Parathyroid adenoma (tissue), 2 donors: ENCODE results near the gene SERPINH1.

Source experiments
- H2AFZ ChIP-seq: fragments of 300-600 bp; sonication (generic); one replicate; pipeline ENCODE4 v1.7.0; 2017; ENCODE audit warnings: antibody characterized with exemption, mild to moderate bottlenecking
- H3K27ac ChIP-seq: fragments of 300-600 bp; sonication (generic); one replicate; pipeline ENCODE4 v1.7.0; 2017
- H3K27me3 ChIP-seq: fragments of 300-600 bp; sonication (generic); one replicate; pipeline ENCODE4 v1.7.0; 2017; ENCODE audit warnings: low read length; ENCODE audit not compliant: control insufficient read depth, insufficient read depth
- H3K36me3 ChIP-seq: fragments of 300-600 bp; sonication (generic); one replicate; pipeline ENCODE4 v1.7.0; 2017; ENCODE audit warnings: low read length; ENCODE audit not compliant: control insufficient read depth, insufficient read depth
- H3K4me1 ChIP-seq: fragments of 300-600 bp; sonication (generic); one replicate; pipeline ENCODE4 v1.7.0; 2017; ENCODE audit warnings: control low read depth
- H3K4me2 ChIP-seq: fragments of 300-600 bp; sonication (generic); one replicate; pipeline ENCODE4 v1.7.0; 2017; ENCODE audit warnings: low read length
- H3K4me3 ChIP-seq: fragments of 300-600 bp; sonication (generic); one replicate; pipeline ENCODE4 v1.7.0; 2017; ENCODE audit warnings: low read depth, low read length
- H3K79me2 ChIP-seq: fragments of 300-600 bp; sonication (generic); one replicate; pipeline ENCODE4 v1.7.0; 2017; ENCODE audit warnings: control low read depth
- H3K9ac ChIP-seq: fragments of 300-600 bp; sonication (generic); one replicate; pipeline ENCODE4 v1.7.0; 2017; ENCODE audit warnings: mild to moderate bottlenecking
- H3K9me3 ChIP-seq: fragments of 300-600 bp; sonication (generic); one replicate; pipeline ENCODE4 v1.7.0; 2017; ENCODE audit warnings: low read length; ENCODE audit not compliant: control insufficient read depth
- CTCF ChIP-seq: fragments of 300-600 bp; sonication (generic); IDR thresholded peaks from one replicate; pipeline ENCODE4 v1.7.0; 2017; ENCODE audit warnings: antibody characterized with exemption, mild to moderate bottlenecking
- donor health status: primary hyperparathyroidism.

SERPINH1 gene

DNA sequence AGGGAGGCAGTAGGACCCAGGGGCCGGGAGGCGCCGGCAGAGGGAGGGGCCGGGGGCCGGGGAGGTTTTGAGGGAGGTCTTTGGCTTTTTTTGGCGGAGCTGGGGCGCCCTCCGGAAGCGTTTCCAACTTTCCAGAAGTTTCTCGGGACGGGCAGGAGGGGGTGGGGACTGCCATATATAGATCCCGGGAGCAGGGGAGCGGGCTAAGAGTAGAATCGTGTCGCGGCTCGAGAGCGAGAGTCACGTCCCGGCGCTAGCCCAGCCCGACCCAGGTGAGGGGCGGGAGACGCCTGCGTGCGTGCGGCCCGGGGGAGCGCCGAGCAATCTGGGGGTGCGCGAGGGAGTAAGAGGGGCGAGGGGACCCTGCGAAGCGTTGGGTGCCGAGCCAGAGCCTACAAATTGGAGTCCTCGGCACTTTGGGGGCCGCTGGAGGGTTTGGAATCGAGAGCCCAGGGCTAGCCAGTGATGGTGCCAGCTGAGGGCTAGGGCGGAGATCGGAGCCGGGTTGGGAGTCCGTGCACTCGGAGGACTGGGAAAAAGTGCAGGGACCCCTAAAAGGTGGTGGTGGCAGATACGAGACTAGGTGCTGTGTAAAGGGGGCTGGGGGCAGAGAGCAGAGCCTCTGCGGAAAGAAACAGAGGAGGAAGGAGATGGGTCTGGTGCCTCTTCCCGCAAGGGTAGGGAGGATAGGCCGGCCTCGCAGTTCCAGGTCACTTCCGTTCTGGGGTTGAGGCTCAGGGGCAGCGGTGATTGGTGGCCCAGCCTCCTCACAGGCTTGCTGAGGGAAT, at the start of gene SERPINH1:
TSS of gene SERPINH1 (plus strand) at position 206 of the 788 bp plus-strand sequence. CDS start 4,097 bp downstream, outside the sequence.
- peak within 1 kb of the TSS; percentile 87 for H3K9ac ChIP-seq
- H3K79me2 ChIP-seq, result peaks cover 3% of the 10 kb centered on the region
- no peaks in the 10 kb centered on the region for H3K9me3 ChIP-seq
- TF ChIP-seq CTCF, result no peak
- H3K4me2 ChIP-seq, result peak within 1 kb of the TSS; percentile 71
- peak within 1 kb of the TSS; percentile 79 for H3K4me3 ChIP-seq
- peaks cover 11% of the 10 kb centered on the region for H3K4me1 ChIP-seq
- H3K36me3 ChIP-seq, result no peaks in the 10 kb centered on the region
- peak within 1 kb of the TSS; percentile 89 for H2AFZ ChIP-seq
- no peaks in the 10 kb centered on the region for H3K27me3 ChIP-seq
- H3K27ac ChIP-seq, result peak within 1 kb of the TSS; percentile 98

DNA sequence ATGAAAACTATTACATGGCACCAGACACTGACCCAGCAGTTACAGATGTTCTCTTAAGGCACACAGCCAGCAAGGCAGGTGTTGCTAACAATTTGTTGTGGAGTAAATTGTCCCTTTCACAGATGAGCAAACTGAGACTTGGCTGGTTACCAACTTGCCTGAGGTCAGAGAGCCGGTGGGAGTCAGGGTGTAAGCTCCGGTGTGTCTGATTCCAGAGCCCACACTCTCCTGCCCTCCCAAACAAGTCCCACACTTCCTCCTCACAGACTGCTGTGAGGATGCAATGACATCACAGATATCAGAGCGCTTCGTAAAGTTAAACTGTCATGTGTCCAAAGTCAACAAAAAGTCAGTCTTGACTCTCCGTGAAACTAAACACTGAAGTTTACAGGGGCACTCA, 48.8 kb upstream of the SERPINH1 start:
- no peak overlapping the region for H3K9ac ChIP-seq
- H2AFZ ChIP-seq, result no peak overlapping the region
- no peaks in the 10 kb centered on the region for H3K9me3 ChIP-seq
- no peak overlapping the region for H3K4me3 ChIP-seq
- TF ChIP-seq CTCF, result no peak
- no peak overlapping the region for H3K27ac ChIP-seq
- no peaks in the 10 kb centered on the region for H3K4me1 ChIP-seq
- H3K79me2 ChIP-seq, result no peaks in the 10 kb centered on the region
- H3K4me2 ChIP-seq, result no peak overlapping the region
- H3K36me3 ChIP-seq, result no peaks in the 10 kb centered on the region
- H3K27me3 ChIP-seq, result no peaks in the 10 kb centered on the region

DNA sequence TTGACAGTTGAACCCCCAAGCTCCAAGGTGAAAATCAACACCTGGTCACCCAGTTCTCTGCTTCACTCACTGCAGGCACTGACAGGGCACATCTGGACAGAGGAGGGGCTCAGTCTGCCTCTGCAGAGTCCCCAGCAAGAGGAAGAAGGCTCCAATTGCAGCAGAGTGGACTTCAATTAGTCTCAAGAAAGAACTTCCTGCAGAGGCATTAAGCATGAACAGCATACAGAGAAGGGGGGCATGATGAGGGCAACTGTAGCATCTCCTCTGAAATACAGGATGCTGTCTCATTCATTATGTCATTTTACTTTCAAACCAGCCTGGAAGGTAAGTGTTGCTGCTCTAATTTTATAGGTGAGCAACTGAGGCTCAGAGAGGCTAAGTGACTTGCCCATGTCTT, 47.5 kb upstream of the SERPINH1 start:
- no peak overlapping the region for H3K27ac ChIP-seq
- H3K9me3 ChIP-seq, result no peaks in the 10 kb centered on the region
- H3K4me3 ChIP-seq, result no peak overlapping the region
- H3K9ac ChIP-seq, result no peak overlapping the region
- H3K79me2 ChIP-seq, result no peaks in the 10 kb centered on the region
- no peak overlapping the region for H2AFZ ChIP-seq
- no peaks in the 10 kb centered on the region for H3K4me1 ChIP-seq
- no peak overlapping the region for H3K4me2 ChIP-seq
- no peaks in the 10 kb centered on the region for H3K27me3 ChIP-seq
- TF ChIP-seq CTCF, result no peak
- H3K36me3 ChIP-seq, result no peaks in the 10 kb centered on the region

DNA sequence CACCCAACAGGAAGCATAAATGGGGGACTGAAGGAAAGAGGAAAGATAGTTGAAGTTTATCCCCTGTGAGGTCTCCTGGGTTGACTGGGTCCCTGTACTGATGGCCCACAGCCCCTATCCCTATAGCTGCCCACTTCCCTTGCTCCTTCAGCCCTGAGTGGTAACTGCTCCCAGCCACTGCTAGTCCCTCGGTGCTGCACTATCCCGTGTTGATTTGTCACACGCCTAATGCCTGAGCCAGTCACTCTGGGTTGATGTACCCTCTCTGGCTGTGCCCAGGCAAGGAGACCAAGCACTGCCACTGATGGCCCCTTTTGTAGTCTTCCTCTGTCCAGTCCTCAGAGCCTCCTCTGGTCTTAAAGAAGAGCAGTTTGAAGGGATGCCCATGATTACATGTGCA, 45.9 kb upstream of the SERPINH1 start:
- no peaks in the 10 kb centered on the region for H3K9me3 ChIP-seq
- no peak overlapping the region for H3K9ac ChIP-seq
- no peak for TF ChIP-seq CTCF
- H3K36me3 ChIP-seq, result no peaks in the 10 kb centered on the region
- no peak overlapping the region for H3K4me3 ChIP-seq
- no peak overlapping the region for H2AFZ ChIP-seq
- no peak overlapping the region for H3K27ac ChIP-seq
- no peaks in the 10 kb centered on the region for H3K79me2 ChIP-seq
- no peaks in the 10 kb centered on the region for H3K4me1 ChIP-seq
- H3K27me3 ChIP-seq, result no peaks in the 10 kb centered on the region
- H3K4me2 ChIP-seq, result no peak overlapping the region

GRCh38 chr11:75516886-75517285, 45.2 kb upstream of the SERPINH1 start:
- H3K36me3 ChIP-seq, result no peaks in the 10 kb centered on the region
- no peaks in the 10 kb centered on the region for H3K79me2 ChIP-seq
- H3K27ac ChIP-seq, result no peak overlapping the region
- no peaks in the 10 kb centered on the region for H3K9me3 ChIP-seq
- no peaks in the 10 kb centered on the region for H3K4me1 ChIP-seq
- H2AFZ ChIP-seq, result no peak overlapping the region
- no peak overlapping the region for H3K4me2 ChIP-seq
- H3K9ac ChIP-seq, result no peak overlapping the region
- no peak overlapping the region for H3K4me3 ChIP-seq
- H3K27me3 ChIP-seq, result no peaks in the 10 kb centered on the region
- no peak for TF ChIP-seq CTCF
